Body of pancreas (tissue), 4 donors: Measurements from ENCODE around the gene UGT1A6.

Experiments used
- POLR2A ChIP-seq, 3 donors: fragments of 450-650 bp; IDR thresholded peaks; one replicate each; pipeline ENCODE4 v1.6.1; 2016; ENCODE audit warnings: antibody characterized with exemption in 3 of 3, mild to moderate bottlenecking in 2 of 3
- TF ChIP-seq, protein P1 (sequence below), 7 experiments: fragments of 450-650 bp in 4 of 7; fragments of 200-600 bp in 3 of 7; sonication (generic) in 3 of 7; IDR thresholded peaks; one replicate each; pipeline ENCODE4 v1.5.1; 2016 to 2019; ENCODE audit warnings: antibody characterized with exemption in 7 of 7

DNA sequence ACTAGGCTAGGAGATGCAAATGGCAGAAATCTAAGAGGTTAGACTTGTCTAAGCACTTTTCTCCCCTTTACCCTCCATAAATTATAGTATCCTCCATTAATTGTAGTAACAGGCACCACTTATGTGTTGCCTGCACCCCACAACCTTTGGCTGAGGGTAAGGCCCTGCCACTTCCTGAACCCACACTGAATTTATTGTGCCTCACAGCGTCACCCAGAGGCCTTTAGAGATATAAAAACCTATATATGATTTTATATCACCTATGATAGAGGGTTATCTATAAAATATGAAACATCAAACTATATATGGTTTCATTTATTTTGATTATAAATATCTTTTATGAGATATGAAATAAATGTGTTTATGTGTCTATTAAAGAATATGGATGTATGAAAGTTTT lies 18.4 kb upstream of the UGT1A6 start:
- TF ChIP-seq, protein P1, sequence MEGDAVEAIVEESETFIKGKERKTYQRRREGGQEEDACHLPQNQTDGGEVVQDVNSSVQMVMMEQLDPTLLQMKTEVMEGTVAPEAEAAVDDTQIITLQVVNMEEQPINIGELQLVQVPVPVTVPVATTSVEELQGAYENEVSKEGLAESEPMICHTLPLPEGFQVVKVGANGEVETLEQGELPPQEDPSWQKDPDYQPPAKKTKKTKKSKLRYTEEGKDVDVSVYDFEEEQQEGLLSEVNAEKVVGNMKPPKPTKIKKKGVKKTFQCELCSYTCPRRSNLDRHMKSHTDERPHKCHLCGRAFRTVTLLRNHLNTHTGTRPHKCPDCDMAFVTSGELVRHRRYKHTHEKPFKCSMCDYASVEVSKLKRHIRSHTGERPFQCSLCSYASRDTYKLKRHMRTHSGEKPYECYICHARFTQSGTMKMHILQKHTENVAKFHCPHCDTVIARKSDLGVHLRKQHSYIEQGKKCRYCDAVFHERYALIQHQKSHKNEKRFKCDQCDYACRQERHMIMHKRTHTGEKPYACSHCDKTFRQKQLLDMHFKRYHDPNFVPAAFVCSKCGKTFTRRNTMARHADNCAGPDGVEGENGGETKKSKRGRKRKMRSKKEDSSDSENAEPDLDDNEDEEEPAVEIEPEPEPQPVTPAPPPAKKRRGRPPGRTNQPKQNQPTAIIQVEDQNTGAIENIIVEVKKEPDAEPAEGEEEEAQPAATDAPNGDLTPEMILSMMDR (IDR thresholded peaks at IDR 0.05) = no peak
- TF ChIP-seq POLR2A (IDR thresholded peaks at IDR 0.05) = no peak
